GM12878 (cell line): ENCODE results near the gene MAST3.
A peak's percentile ranks its signal among the peaks of the same experiment; 100 is the strongest.

Source experiments
- ATF7 ChIP-seq: fragments of 450-650 bp; IDR thresholded peaks from 2 replicates; pipeline ENCODE4 v1.6.1; 2016; ENCODE audit warnings: low read depth, mild to moderate bottlenecking
- IKZF1 ChIP-seq: fragments of 450-650 bp; conservative IDR thresholded peaks from 2 replicates; pipeline ENCODE4 v1.6.1; 2017; ENCODE audit warnings: antibody characterized with exemption, mild to moderate bottlenecking
- NRF1 ChIP-seq: conservative IDR thresholded peaks from 2 replicates; pipeline ENCODE4 v1.6.1; 2011; ENCODE audit warnings: mild to moderate bottlenecking, low read depth, low read length, improper control_type of control experiment
- POLR2A ChIP-seq: IDR thresholded peaks from 2 replicates; pipeline ENCODE4 v1.6.1; 2011; ENCODE audit warnings: low read depth, mild to moderate bottlenecking, low read length

- TF ChIP-seq ATF7 (no peak), IKZF1 (peak; percentile 13; the same call in 1 of the 2 replicates), NRF1 (no peak), POLR2A (peak; percentile 78)
These were observed at the start of gene MAST3 for GRCh38 chr19:18097217-18097992.
